A549 (cell line): ENCODE measurements around the gene LRRIQ1. TPM values are rescaled to one million over a fixed set of nuclear protein-coding genes. Genes with fewer than 3 reads are reported as not detected.

Experiments used
- ATAC-seq, 2 experiments: fragments of 200-7000 bp in 1 of 2; fragments of >200 bp in 1 of 2; cut with Nextera tagmentation in 1 of 2; cut with Tn5 transposase in 1 of 2; 3 replicates each; pipeline versions ENCODE4 v1.8.0 to v1.9.1; 2018 to 2020; ENCODE audit warnings: mild to moderate bottlenecking in 1 of 2, moderate library complexity in 1 of 2
- CTCF ChIA-PET: fragments of 300-600 bp; sonication (Branson Sonifier 250); formaldehyde crosslinking; extraction: SDS; loops from one replicate; lab custom pipeline; 2021; ENCODE audit warnings: antibody characterized with exemption, inconsistent platforms; lab: Yijun Ruan, JAX
- POLR2A ChIA-PET: fragments of 350-600 bp; formaldehyde crosslinking; extraction: SDS; loops from one replicate; lab custom pipeline; 2021; ENCODE audit warnings: antibody characterized with exemption, inconsistent platforms; lab: Yijun Ruan, JAX
- DNase-seq, 2 experiments: peaks; one replicate each; pipeline versions ENCODE4 v3.0.0 to v3.0.0-alpha.2; 2011 to 2016; ENCODE audit warnings: low read depth in 1 of 2, low spot score in 1 of 2
- FAIRE-seq: peaks from 2 replicates; lab custom pipeline; 2011; peaks lifted over from hg19 to GRCh38; lab: Jason Lieb, UNC
- H3K27ac ChIP-seq, 2 experiments: fragments of >200 bp; sonication (Bioruptor Twin); formaldehyde crosslinking; 3 replicates each; pipeline ENCODE4 v1.5.1; 2016 to 2017
- H3K4me1 ChIP-seq: fragments of >200 bp; sonication (Bioruptor Twin); formaldehyde crosslinking; 3 replicates; pipeline ENCODE4 v1.6.1; 2016
- H3K4me2 ChIP-seq: fragments of >200 bp; sonication (Bioruptor Twin); formaldehyde crosslinking; 3 replicates; pipeline ENCODE4 v1.6.1; 2016
- H3K4me3 ChIP-seq: fragments of >200 bp; sonication (Bioruptor Twin); formaldehyde crosslinking; 3 replicates; pipeline ENCODE4 v1.5.1; 2016
- H3K9me3 ChIP-seq: fragments of >200 bp; sonication (Bioruptor Twin); formaldehyde crosslinking; 3 replicates; pipeline ENCODE4 v1.6.1; 2016
- CBX8 ChIP-seq: fragments of 200-600 bp; sonication (generic); IDR thresholded peaks from 2 replicates; pipeline ENCODE4 v1.6.1; 2016
- CHD2 ChIP-seq: fragments of 150-350 bp; IDR thresholded peaks from 2 replicates; pipeline ENCODE4 v1.6.1; 2014; ENCODE audit warnings: low read length; ENCODE audit not compliant: partially characterized antibody
- CHD4 ChIP-seq: fragments of 200-600 bp; sonication (generic); IDR thresholded peaks from 2 replicates; pipeline ENCODE4 v1.6.1; 2016; ENCODE audit warnings: antibody characterized with exemption, mild to moderate bottlenecking, borderline replicate concordance
- CTCF ChIP-seq: fragments of >200 bp; sonication (Bioruptor Twin); formaldehyde crosslinking; IDR thresholded peaks from 3 replicates; pipeline ENCODE4 v1.5.1; 2016
- EHF ChIP-seq: fragments of 250-450 bp; sonication (Bioruptor Pico); IDR thresholded peaks from 2 replicates; pipeline ENCODE4 v1.5.0; 2020; ENCODE audit warnings: mild to moderate bottlenecking
- EHMT2 ChIP-seq: fragments of 200-600 bp; sonication (generic); IDR thresholded peaks from 2 replicates; pipeline ENCODE4 v1.6.1; 2016; ENCODE audit warnings: antibody characterized with exemption, low read depth, mild to moderate bottlenecking, moderate library complexity
- ESRRA ChIP-seq: fragments of 150-350 bp; IDR thresholded peaks from 2 replicates; pipeline ENCODE4 v1.6.1; 2014; ENCODE audit warnings: mild to moderate bottlenecking, low read length, borderline replicate concordance
- FOSB ChIP-seq: fragments of 250-450 bp; sonication (Bioruptor Pico); IDR thresholded peaks from 2 replicates; pipeline ENCODE4 v1.5.0; 2020; ENCODE audit warnings: mild to moderate bottlenecking, moderate library complexity
- HDAC2 ChIP-seq: fragments of 200-600 bp; sonication (generic); IDR thresholded peaks from 2 replicates; pipeline ENCODE4 v1.6.1; 2016
- HES2 ChIP-seq: fragments of >200 bp; sonication (Bioruptor Twin); formaldehyde crosslinking; IDR thresholded peaks from 2 replicates; pipeline ENCODE4 v1.6.1; 2016
- HEYL ChIP-seq: fragments of 250-450 bp; sonication (Bioruptor Pico); IDR thresholded peaks from 2 replicates; pipeline ENCODE4 v1.8.0; 2021; ENCODE audit warnings: mild to moderate bottlenecking, moderate library complexity
- HOXA7 ChIP-seq: fragments of 250-450 bp; sonication (Bioruptor Pico); IDR thresholded peaks from 2 replicates; pipeline ENCODE4 v1.5.0; 2020; ENCODE audit warnings: mild to moderate bottlenecking, moderate library complexity
- JUN ChIP-seq, 2 experiments: fragments of >200 bp; sonication (Bioruptor Twin); formaldehyde crosslinking; IDR thresholded peaks; 2 replicates in 1 of 2; 3 replicates in 1 of 2; pipeline ENCODE4 v1.6.1; 2016 to 2017
- KDM5A ChIP-seq: fragments of 200-600 bp; sonication (generic); IDR thresholded peaks from 2 replicates; pipeline ENCODE4 v1.6.1; 2016; ENCODE audit warnings: antibody characterized with exemption, mild to moderate bottlenecking
- MAFK ChIP-seq: fragments of 450-650 bp; IDR thresholded peaks from 2 replicates; pipeline ENCODE4 v1.6.1; 2014; ENCODE audit not compliant: partially characterized antibody
- NFE2L2 ChIP-seq: fragments of 150-350 bp; conservative IDR thresholded peaks from 2 replicates; pipeline ENCODE4 v1.6.1; 2014; ENCODE audit warnings: low read length
- POLR2A ChIP-seq: IDR thresholded peaks from 2 replicates; pipeline ENCODE4 v1.6.1; 2012; ENCODE audit warnings: mild to moderate bottlenecking, low read length
- REST ChIP-seq: fragments of 200-600 bp; sonication (generic); IDR thresholded peaks from 2 replicates; pipeline ENCODE4 v1.6.1; 2016; ENCODE audit warnings: antibody characterized with exemption, mild to moderate bottlenecking, moderate library complexity
- SMC3 ChIP-seq: fragments of >200 bp; sonication (Bioruptor Twin); formaldehyde crosslinking; IDR thresholded peaks from 3 replicates; pipeline ENCODE4 v1.6.1; 2018; ENCODE audit warnings: inconsistent platforms
- WGBS: methylation state at CpG from one replicate; pipeline ENCODE4 v1.1.6; 2017; ENCODE audit errors: missing lambda C conversion rate; 5-methylcytosine and 5-hydroxymethylcytosine counted together
- polyA plus RNA-seq, 4 experiments: library from polyadenylated mRNA; depleted of rRNA in 3 of 4; stranded (reverse); fragments of >200 nt; fragmentation: RNase III in 1 of 4; extraction: RNeasy Plus Mini Kit Qiagen cat#74134 plus additional on column Dnase treatment in 1 of 4; gene quantifications; 2 replicates in 3 of 4; 3 replicates in 1 of 4; pipeline ENCODE4 v1.2.3, GENCODE V29; 2011 to 2017

The LRRIQ1 gene
- polyA plus RNA-seq, 2 of the 4 experiments (the other 2 are of a cell fraction): 1.4 to 3.7 TPM

GRCh38 chr12:85278598-85279448, 242.7 kb downstream of the LRRIQ1 start:
- no peaks in the 10 kb centered on the region for H3K9me3 ChIP-seq
- peak overlapping the region in 1 of 2 experiments; percentile 82; a peak in 1 of 6 replicates for H3K27ac ChIP-seq
- CTCF ChIA-PET: interaction anchor here (1.2 to 1.3 kb wide), 2 partner anchors 27 to 404 kb away, joined by 3 read pairs; no protein-coding TSS in a partner anchor
- H3K4me2 ChIP-seq: no peak overlapping the region
- 92% methylated on average over 37 of the region's 37 CpGs for WGBS
- FAIRE-seq (no peak), ATAC-seq (no peak), DNase-seq (no peak)
- H3K4me3 ChIP-seq: no peak overlapping the region
- POLR2A ChIA-PET: no interaction called here
- H3K4me1 ChIP-seq: peaks cover 5% of the 10 kb centered on the region; the same call in 1 of the 3 replicates
- TF ChIP-seq NFE2L2: no peak
- no peak for TF ChIP-seq MAFK
- no peak for TF ChIP-seq HOXA7 (CRISPR knock-in tag)
- TF ChIP-seq KDM5A: no peak
- no peak for TF ChIP-seq CBX8
- no peak for TF ChIP-seq CHD2
- no peak for TF ChIP-seq ESRRA
- TF ChIP-seq FOSB (CRISPR knock-in tag): no peak
- no peak for TF ChIP-seq JUN (IDR thresholded peaks at IDR 0.05)
- no peak for TF ChIP-seq SMC3
- TF ChIP-seq EHMT2: no peak
- TF ChIP-seq POLR2A: no peak
- TF ChIP-seq HEYL (CRISPR knock-in tag): no peak
- no peak for TF ChIP-seq CHD4

- no peak for DNase-seq
- CTCF ChIA-PET: no interaction called here
- POLR2A ChIA-PET: no interaction called here
- peak overlapping the region; percentile 61 for H3K4me3 ChIP-seq
- no peak for TF ChIP-seq HOXA7 (CRISPR knock-in tag)
- TF ChIP-seq CHD2: no peak
- TF ChIP-seq HES2: no peak
- no peak for TF ChIP-seq HDAC2
- TF ChIP-seq EHF (CRISPR knock-in tag): no peak
- no peak for TF ChIP-seq CTCF
- TF ChIP-seq JUN (IDR thresholded peaks at IDR 0.05): no peak
- no peak for TF ChIP-seq REST
- peak overlapping the region; percentile 72 to 82 for H3K27ac ChIP-seq
- WGBS: 63% methylated on average over 44 of the region's 44 CpGs
- ATAC-seq: peak; percentile 2 to 47; a peak in 4 of 6 replicates
- no peaks in the 10 kb centered on the region for H3K9me3 ChIP-seq
- no peak for FAIRE-seq
- H3K4me1 ChIP-seq: peaks cover 5% of the 10 kb centered on the region; the same call in 1 of the 3 replicates
- H3K4me2 ChIP-seq: peak overlapping the region; percentile 95
These were observed 243.5 kb downstream of the LRRIQ1 start for GRCh38 chr12:85279449-85280164.
